GM18951 (cell line): ENCODE results near the gene OCSTAMP.

Experiments used
- POLR2A ChIP-seq: IDR thresholded peaks from 4 replicates; pipeline ENCODE4 v1.6.1; 2011; ENCODE audit warnings: mild to moderate bottlenecking; ENCODE audit not compliant: insufficient read length, insufficient read depth; ENCODE audit errors: extremely low read depth
- in situ Hi-C: fragments of 300-500 bp; cut with MboI; formaldehyde crosslinking; loops from one replicate; pipeline ENCODE4 v1.12.0; 2022; ENCODE audit warnings: low sequenced_read_pairs, mixed read lengths, inconsistent platforms; ENCODE audit not compliant: unreplicated experiment

OCSTAMP gene

DNA sequence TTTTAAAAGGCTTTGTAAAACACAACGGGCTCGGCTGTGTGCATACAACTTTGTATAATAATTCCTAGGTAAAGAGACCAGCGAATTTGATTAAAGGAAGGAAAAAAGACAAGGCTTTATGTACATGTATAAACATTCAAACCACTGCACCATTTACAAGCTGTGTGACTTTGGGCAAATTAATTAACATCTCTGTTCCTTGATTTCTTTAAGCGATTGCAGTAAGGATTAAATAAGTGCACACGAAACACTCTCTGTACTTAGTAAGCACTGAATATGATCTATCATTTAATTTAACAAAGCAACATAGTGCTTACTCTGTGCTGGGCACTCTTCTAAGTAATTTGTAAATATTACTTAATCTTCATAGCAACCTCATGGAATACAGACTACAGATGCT, 19.5 kb upstream of the OCSTAMP start:
- no peak for TF ChIP-seq POLR2A
- in situ Hi-C loops = no loop called here

- in situ Hi-C loops = no loop called here
- no peak for TF ChIP-seq POLR2A
Observed at GRCh38 chr20:46568570-46569129, 18.2 kb upstream of the OCSTAMP start.

DNA sequence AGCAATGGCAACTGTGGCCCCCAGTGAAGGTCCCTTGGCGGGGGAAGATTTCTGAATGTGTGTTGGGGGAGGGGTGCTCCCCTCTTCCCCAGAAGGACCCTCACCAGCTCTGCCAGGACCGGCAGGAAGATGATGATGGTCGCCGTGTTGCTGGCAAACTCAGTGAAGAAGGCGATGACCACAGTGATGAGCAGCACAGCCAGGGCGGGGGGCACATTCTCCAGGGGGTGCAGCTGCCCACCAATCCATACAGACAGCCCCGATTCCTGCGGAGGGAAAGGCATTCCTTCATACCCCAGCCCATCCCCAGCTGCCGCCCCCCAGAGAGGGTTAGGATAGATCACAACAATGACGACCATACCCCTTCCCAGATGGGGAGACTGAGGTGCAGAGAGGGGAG, 15.7 kb upstream of the OCSTAMP start:
- in situ Hi-C loops = no loop called here
- no peak for TF ChIP-seq POLR2A

- TF ChIP-seq POLR2A = no peak
- in situ Hi-C loops = no loop called here
Observed at GRCh38 chr20:46564241-46564957, 13.9 kb upstream of the OCSTAMP start.

DNA sequence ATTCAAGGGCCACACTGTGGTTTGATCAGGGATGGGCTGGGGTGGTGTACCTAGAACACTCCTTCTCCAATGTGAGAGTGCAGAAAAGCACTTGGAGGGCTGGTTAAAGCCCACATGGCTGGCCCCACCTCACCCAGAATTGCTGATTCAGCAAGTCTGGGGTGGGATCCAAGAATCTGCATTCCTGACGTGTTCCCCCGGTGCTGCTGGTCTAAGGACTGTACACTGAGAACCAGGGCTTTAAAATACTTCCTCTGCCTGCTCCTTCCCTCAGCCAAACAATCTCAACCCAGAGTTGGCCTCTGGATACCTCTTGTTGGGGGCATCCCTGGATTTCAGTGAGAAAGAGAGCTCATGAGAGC, 13.4 kb upstream of the OCSTAMP start:
- in situ Hi-C loops = no loop called here

DNA sequence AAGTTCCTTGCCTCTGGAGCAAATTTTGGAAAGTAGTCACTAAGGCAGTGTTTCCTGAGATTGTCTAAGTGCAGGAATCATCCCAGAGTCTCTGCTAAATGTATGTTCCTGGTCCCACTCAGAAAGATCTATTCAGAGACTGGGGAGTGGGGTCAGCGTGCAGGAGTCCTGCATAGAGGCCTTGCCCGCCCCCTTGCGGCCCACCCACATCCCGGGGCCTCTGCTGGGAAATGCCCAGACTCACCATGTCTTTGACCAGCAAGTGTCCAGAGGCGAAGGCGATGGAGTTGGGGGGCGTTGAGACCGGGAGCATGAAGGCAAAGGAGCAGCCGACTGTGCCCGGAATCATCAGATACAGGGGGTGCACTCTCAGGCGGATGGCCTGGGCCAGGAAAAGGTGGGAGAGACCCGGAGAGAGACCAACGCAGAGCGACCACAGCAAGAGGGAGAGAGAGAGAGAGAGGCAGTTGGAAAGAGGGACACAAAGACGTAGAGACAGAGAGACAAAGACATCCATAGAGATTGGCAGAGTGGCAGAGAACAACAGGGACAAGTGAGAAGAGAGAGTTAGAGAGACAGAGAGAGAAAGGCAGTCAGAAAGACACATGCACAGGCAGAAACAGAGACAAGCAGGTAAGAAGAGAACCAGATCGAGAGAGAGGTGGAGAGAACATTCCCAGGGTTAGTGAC, 12.9 kb upstream of the OCSTAMP start:
- in situ Hi-C loops = no loop called here
- TF ChIP-seq POLR2A = no peak

More for the DNA sequence above, 13.4 kb upstream of the OCSTAMP start:
- TF ChIP-seq POLR2A = no peak

DNA sequence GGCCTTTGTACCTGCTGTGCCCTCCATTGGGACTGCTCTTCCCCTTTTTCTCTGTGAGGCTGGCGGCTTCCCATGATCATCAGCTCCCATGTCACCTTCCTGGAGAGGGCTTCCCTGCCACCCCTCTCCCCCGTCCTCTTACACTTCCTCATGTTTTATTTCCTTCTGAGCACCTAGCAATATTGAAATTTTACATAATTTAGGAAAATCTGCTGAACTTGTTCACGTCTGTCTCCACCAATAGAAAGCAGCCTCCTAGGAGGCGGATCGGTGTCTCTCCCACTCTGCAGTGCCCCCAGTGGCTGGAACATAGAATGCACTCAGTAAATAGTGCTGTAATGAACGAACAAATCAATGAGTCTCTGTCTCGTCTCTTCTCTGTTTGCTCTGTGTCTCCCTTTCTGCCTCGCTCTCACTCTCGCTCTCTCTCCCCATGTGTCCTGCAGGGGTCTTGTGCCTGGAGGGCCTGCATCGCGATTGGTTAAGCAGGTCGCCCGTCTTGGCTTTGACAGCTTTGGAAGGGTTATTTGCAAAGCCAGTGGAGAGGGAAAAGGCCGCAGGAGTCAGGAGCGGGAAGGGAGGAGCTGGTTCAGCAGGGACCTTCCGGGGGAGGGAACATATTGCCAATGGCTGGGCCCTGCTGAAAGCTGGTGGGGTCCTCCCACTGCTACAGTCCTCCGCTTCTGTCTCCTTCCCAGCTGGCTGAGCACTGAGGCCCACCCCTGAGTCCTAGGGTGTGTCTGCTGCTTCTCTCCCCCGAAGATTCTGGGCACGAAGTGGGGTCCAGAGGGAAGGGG, 12.1 kb upstream of the OCSTAMP start:
- no peak for TF ChIP-seq POLR2A
- in situ Hi-C loops = no loop called here

GRCh38 chr20:46562009-46562372, 11.5 kb upstream of the OCSTAMP start:
- in situ Hi-C loops = no loop called here

DNA sequence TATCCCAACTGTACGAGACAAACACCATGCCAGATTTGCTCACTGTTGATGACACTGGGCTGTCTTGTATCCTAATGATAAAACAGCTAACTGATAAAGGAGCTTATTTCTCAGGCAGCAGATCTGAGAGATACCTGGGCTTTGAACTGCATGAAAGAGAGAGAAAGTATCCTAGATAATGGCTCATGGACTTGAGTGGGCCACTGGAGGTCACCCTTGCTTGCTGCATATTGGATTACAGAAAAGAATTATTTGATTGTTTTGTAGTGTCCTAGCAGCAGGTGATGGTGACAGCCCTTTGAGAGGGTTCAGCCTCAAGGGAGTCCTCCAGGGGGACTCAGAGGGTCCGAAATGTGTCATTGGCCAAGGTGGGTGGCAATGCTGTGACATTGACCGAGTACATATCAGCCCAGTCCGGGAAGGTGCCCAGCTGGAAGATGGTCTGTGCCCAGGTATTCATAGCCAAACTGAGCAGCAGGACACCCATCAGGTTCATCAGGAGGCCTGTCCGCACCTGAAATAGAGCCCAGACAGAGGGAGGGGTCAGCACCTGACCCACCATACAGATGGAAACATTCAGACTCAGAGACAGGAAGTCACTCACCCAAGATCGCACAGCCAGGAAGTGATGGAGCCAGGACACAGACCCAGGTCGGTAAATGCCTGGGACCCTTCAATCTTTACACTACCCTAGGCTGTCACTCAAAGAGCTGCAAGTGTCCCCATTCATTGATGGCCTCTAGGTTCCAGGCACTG, 9.4 kb upstream of the OCSTAMP start:
- in situ Hi-C loops = no loop called here
- TF ChIP-seq POLR2A = no peak

More at GRCh38 chr20:46562009-46562372, 11.5 kb upstream of the OCSTAMP start:
- TF ChIP-seq POLR2A = no peak

DNA sequence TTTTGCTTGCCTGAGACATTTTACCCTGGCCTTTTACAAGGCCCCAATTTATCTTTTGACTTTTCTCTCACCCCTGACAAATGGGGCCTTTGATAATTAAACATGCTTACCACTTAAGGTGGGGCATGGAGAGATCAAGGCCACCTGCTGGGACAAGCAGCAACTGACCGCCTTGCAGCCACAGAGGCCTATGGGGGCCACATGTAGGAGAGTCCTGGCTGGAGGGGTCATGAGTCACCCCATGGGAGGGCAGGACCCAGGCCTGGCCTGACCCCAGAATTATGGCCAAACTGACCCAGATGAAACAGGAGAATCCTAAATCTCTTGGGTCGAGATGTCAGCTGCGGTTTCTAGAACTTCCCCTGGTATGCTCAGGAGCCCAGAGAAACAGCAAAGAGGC, 8.5 kb upstream of the OCSTAMP start:
- in situ Hi-C loops = no loop called here
- no peak for TF ChIP-seq POLR2A

- in situ Hi-C loops = no loop called here
Observed at GRCh38 chr20:46558511-46558959, 8.1 kb upstream of the OCSTAMP start.

GRCh38 chr20:46557231-46557956, 6.9 kb upstream of the OCSTAMP start:
- TF ChIP-seq POLR2A = no peak
- in situ Hi-C loops = no loop called here

More at GRCh38 chr20:46558511-46558959, 8.1 kb upstream of the OCSTAMP start:
- TF ChIP-seq POLR2A = no peak
